Activated naive CD4-positive, alpha-beta T cell treated with Interleukin-2 at 50 U/mL for 16 hours (primary cell): ENCODE measurements around the gene RNF19B.

Source experiments
- DNase-seq: peaks from one replicate; pipeline ENCODE4 v3.0.0-alpha.2; 2020

The RNF19B gene

DNA sequence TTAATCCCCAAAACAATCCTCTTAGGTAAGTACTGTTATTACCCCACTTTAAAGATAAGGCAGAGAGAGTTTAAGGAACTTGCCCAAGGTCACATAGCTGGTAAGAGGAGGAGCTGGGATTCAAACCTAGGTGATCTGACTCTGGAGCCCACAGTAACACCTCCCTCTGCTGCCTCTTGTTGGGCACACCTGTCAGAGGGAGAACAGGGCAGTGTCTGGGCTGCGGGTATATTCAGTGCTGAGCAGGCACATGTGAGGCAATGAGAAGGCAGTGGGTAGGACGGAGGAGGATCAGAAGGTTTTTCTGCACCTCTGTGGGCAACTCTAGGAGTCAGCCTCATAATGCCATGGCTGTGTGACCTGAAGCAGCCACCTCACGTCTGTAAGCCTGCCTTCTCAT lies 76.5 kb downstream of the RNF19B start:
- DNase-seq, result no peak

GRCh38 chr1:32887623-32888022 lies 77.0 kb downstream of the RNF19B start:
- no peak for DNase-seq

GRCh38 chr1:32886828-32887414 lies 77.7 kb downstream of the RNF19B start:
- no peak for DNase-seq
